Measurements from ENCODE around the gene FLYWCH2. TPM values are rescaled to one million over a fixed set of nuclear protein-coding genes. Genes with fewer than 3 reads are reported as not detected.

FLYWCH2 gene
- total RNA-seq, 1 donor from 2014 or later, result 21.0 TPM

Other genes starting within 250 kb of the FLYWCH2 start
- gene KCTD5, start 200.7 kb upstream of the FLYWCH2 start, total RNA-seq, result 65.5 and 68.5 TPM in 2 replicates
- 1.8 and 2.1 TPM in 2 replicates for gene PRSS27, start 163.0 kb upstream of the FLYWCH2 start, total RNA-seq
- 694 and 701 TPM in 2 replicates for gene SRRM2, start 130.6 kb upstream of the FLYWCH2 start, total RNA-seq
- gene ELOB, start 105.9 kb upstream of the FLYWCH2 start, total RNA-seq, result 242 and 252 TPM in 2 replicates
- not detected in 2 replicates for gene PRSS33, start 95.7 kb upstream of the FLYWCH2 start, total RNA-seq
- gene PRSS41, start 84.7 kb upstream of the FLYWCH2 start, total RNA-seq, result not detected in 2 replicates
- gene PRSS21, start 66.0 kb upstream of the FLYWCH2 start, total RNA-seq, result 11.4 and 11.5 TPM in 2 replicates
- 7.7 and 8.6 TPM in 2 replicates for gene ZG16B, start 52.9 kb upstream of the FLYWCH2 start, total RNA-seq
- not detected in 2 replicates for gene PRSS22, start 25.0 kb upstream of the FLYWCH2 start, total RNA-seq
- gene FLYWCH1, start 28.7 kb downstream of the FLYWCH2 start, total RNA-seq, result 65.4 and 67.4 TPM in 2 replicates
- gene KREMEN2, start 81.1 kb downstream of the FLYWCH2 start, total RNA-seq, result 0.09 TPM in 1 of 2 replicates, not detected in the other
- gene PAQR4, start 86.1 kb downstream of the FLYWCH2 start, total RNA-seq, result 46.9 and 49.9 TPM in 2 replicates
- gene PKMYT1, start 97.2 kb downstream of the FLYWCH2 start, total RNA-seq, result 102 and 106 TPM in 2 replicates
- 0.11 and 0.14 TPM in 2 replicates for gene CLDN9, start 129.7 kb downstream of the FLYWCH2 start, total RNA-seq
- gene CLDN6, start 135.0 kb downstream of the FLYWCH2 start, total RNA-seq, result not detected in 2 replicates
- 9.6 and 11.6 TPM in 2 replicates for gene TNFRSF12A, start 137.2 kb downstream of the FLYWCH2 start, total RNA-seq
- 29.9 and 30.3 TPM in 2 replicates for gene HCFC1R1, start 140.7 kb downstream of the FLYWCH2 start, total RNA-seq
- gene THOC6, start 140.8 kb downstream of the FLYWCH2 start, total RNA-seq, result 59.0 and 59.1 TPM in 2 replicates
- gene BICDL2, start 153.7 kb downstream of the FLYWCH2 start, total RNA-seq, result 0.71 and 0.84 TPM in 2 replicates
- 7.7 TPM in 2 replicates for gene MMP25, start 163.3 kb downstream of the FLYWCH2 start, total RNA-seq
- gene IL32, start 182.4 kb downstream of the FLYWCH2 start, total RNA-seq, result 773 and 798 TPM in 2 replicates
- not detected in 2 replicates for gene ZSCAN10, start 216.1 kb downstream of the FLYWCH2 start, total RNA-seq
- gene ZNF205, start 229.4 kb downstream of the FLYWCH2 start, total RNA-seq, result 0.09 and 0.18 TPM in 2 replicates

Data from activated T-helper 2 cell treated with anti-CD3 and anti-CD28 coated beads, Interferon-gamma antibody, Interleukin-2, Interleukin-4, amounts not matched to agents 10 μg/mL and 5 μg/mL and 100 μg/mL, durations not matched to agents 14 hours and 24 hours and 36 hours (primary cell).